H1 (cell line): ENCODE measurements around the gene DAPK2. TPM values are rescaled to one million over a fixed set of nuclear protein-coding genes. Genes with fewer than 3 reads are reported as not detected.

Source experiments
- CTCF ChIA-PET: fragments of 300-600 bp; sonication (Branson Sonifier 250); formaldehyde crosslinking; loops from one replicate; lab custom pipeline; 2021; ENCODE audit not compliant: partially characterized antibody; lab: Charles Lee
- POLR2A ChIA-PET: fragments of 300-600 bp; sonication (Branson Sonifier 250); formaldehyde crosslinking; loops from one replicate; lab custom pipeline; 2021; ENCODE audit warnings: inconsistent platforms; ENCODE audit not compliant: partially characterized antibody; lab: Charles Lee
- DNase-seq, 2 experiments: peaks; one replicate each; pipeline versions ENCODE4 v3.0.0 to v3.0.0-alpha.2; 2010 to 2022; ENCODE audit warnings: low spot score in 2 of 2, low read depth in 1 of 2, mixed read lengths in 1 of 2
- FAIRE-seq: peaks from 2 replicates; lab custom pipeline; 2011; peaks lifted over from hg19 to GRCh38; lab: Jason Lieb, UNC
- H2AFZ ChIP-seq: 2 replicates; pipeline ENCODE4 v1.8.1; 2012; ENCODE audit warnings: low read length, inconsistent platforms
- H2AK5ac ChIP-seq: 2 replicates; pipeline ENCODE4 v1.6.1; 2013; ENCODE audit warnings: low read depth, low read length
- H2BK120ac ChIP-seq: replicated peaks from 2 replicates; pipeline ENCODE3; 2013; ENCODE audit warnings: low read depth, low read length, inconsistent platforms
- H2BK12ac ChIP-seq: 2 replicates; pipeline ENCODE4 v1.6.1; 2013; ENCODE audit warnings: low read depth, low read length
- H2BK15ac ChIP-seq: 2 replicates; pipeline ENCODE4 v1.6.1; 2013; ENCODE audit warnings: low read length
- H2BK20ac ChIP-seq: 2 replicates; pipeline ENCODE4 v1.6.1; 2013; ENCODE audit warnings: low read length
- H2BK5ac ChIP-seq: 2 replicates; pipeline ENCODE4 v1.6.1; 2013; ENCODE audit warnings: low read depth, low read length
- H3K14ac ChIP-seq: 2 replicates; pipeline ENCODE4 v1.6.1; 2013; ENCODE audit warnings: inconsistent platforms; ENCODE audit not compliant: insufficient read length
- H3K18ac ChIP-seq: 2 replicates; pipeline ENCODE4 v1.6.1; 2013; ENCODE audit warnings: low read length; ENCODE audit errors: extremely low read depth
- H3K23ac ChIP-seq: 2 replicates; pipeline ENCODE4 v1.6.1; 2013; ENCODE audit warnings: inconsistent platforms; ENCODE audit not compliant: insufficient read length
- H3K23me2 ChIP-seq: 2 replicates; pipeline ENCODE4 v1.6.1; 2013; ENCODE audit warnings: low read depth, low read length
- H3K27ac ChIP-seq: 2 replicates; pipeline ENCODE4 v1.6.1; 2011; ENCODE audit warnings: low read depth, low read length, inconsistent platforms
- H3K27me3 ChIP-seq, 4 experiments: replicated peaks in 1 of 4; 1 replicate in 1 of 4; 2 replicates in 3 of 4; pipeline versions ENCODE4 v1.6.1 to v1.8.1; 2011 to 2013; ENCODE audit warnings: low read length in 3 of 4, mild to moderate bottlenecking in 3 of 4, inconsistent platforms in 2 of 4, mixed read lengths in 2 of 4, moderate library complexity in 1 of 4; ENCODE audit not compliant: control insufficient read depth in 3 of 4, insufficient read depth in 3 of 4; ENCODE audit errors: extremely low read depth in 1 of 4
- H3K36me3 ChIP-seq, 4 experiments: 2 replicates each; pipeline versions ENCODE4 v1.6.1 to v1.8.1; 2011 to 2013; ENCODE audit warnings: mild to moderate bottlenecking in 4 of 4, low read length in 3 of 4, moderate library complexity in 2 of 4, control low read depth in 1 of 4, inconsistent platforms in 1 of 4; ENCODE audit not compliant: insufficient read depth in 4 of 4, control insufficient read depth in 2 of 4
- H3K4ac ChIP-seq: replicated peaks from 2 replicates; pipeline ENCODE3; 2013; ENCODE audit warnings: low read length, low read depth, mixed read lengths, inconsistent platforms; ENCODE audit not compliant: insufficient read length
- H3K4me1 ChIP-seq, 4 experiments: replicated peaks in 1 of 4; 1 replicate in 1 of 4; 2 replicates in 3 of 4; pipeline versions ENCODE4 v1.6.1 to v1.8.1; 2011 to 2013; ENCODE audit warnings: low read length in 3 of 4, inconsistent platforms in 2 of 4, mixed read lengths in 1 of 4; ENCODE audit not compliant: insufficient read depth in 4 of 4, control insufficient read depth in 3 of 4
- H3K4me2 ChIP-seq, 2 experiments: 2 replicates each; pipeline versions ENCODE4 v1.6.1 to v1.8.1; 2011 to 2013; ENCODE audit warnings: low read depth in 2 of 2, low read length in 2 of 2, control low read depth in 1 of 2, inconsistent platforms in 1 of 2, mild to moderate bottlenecking in 1 of 2; ENCODE audit not compliant: insufficient read depth in 1 of 2
- H3K4me3 ChIP-seq, 4 experiments: fragments of 200-600, 300-600 bp in 1 of 4; sonication (generic), shearing (Covaris generic), sonication (Bioruptor Twin) in 1 of 4; 2 replicates each; pipeline versions ENCODE4 v1.5.1 to v1.8.1; 2011 to 2016; ENCODE audit warnings: low read length in 4 of 4, low read depth in 3 of 4, control low read depth in 2 of 4, inconsistent platforms in 2 of 4, mild to moderate bottlenecking in 2 of 4, mixed read lengths in 1 of 4, moderate library complexity in 1 of 4; ENCODE audit not compliant: insufficient read depth in 2 of 4; ENCODE audit errors: extremely low read depth in 1 of 4
- H3K56ac ChIP-seq: replicated peaks from 2 replicates; pipeline ENCODE3; 2013; ENCODE audit warnings: low read depth, mild to moderate bottlenecking, mixed read lengths, low read length, inconsistent platforms; ENCODE audit not compliant: insufficient read length
- H3K79me1 ChIP-seq: 2 replicates; pipeline ENCODE4 v1.6.1; 2013; ENCODE audit warnings: low read depth, low read length, control low read depth
- H3K79me2 ChIP-seq, 2 experiments: 2 replicates each; pipeline versions ENCODE4 v1.6.1 to v1.8.1; 2012 to 2013; ENCODE audit warnings: low read length in 2 of 2, mild to moderate bottlenecking in 2 of 2, inconsistent platforms in 1 of 2; ENCODE audit not compliant: insufficient read depth in 2 of 2, control insufficient read depth in 1 of 2
- H3K9ac ChIP-seq, 4 experiments: replicated peaks in 1 of 4; 1 replicate in 1 of 4; 2 replicates in 3 of 4; pipeline versions ENCODE4 v1.6.1 to v1.8.1; 2011 to 2013; ENCODE audit warnings: low read depth in 3 of 4, low read length in 3 of 4, control low read depth in 2 of 4, mild to moderate bottlenecking in 2 of 4, moderate library complexity in 2 of 4, inconsistent platforms in 1 of 4; ENCODE audit errors: extremely low read depth in 1 of 4
- H3K9me3 ChIP-seq, 2 experiments: 2 replicates each; pipeline versions ENCODE4 v1.6.1 to v1.8.1; 2012 to 2013; ENCODE audit warnings: mild to moderate bottlenecking in 2 of 2, moderate library complexity in 2 of 2, control low read depth in 1 of 2, inconsistent platforms in 1 of 2, low read depth in 1 of 2, low read length in 1 of 2, mixed read lengths in 1 of 2; ENCODE audit not compliant: insufficient read depth in 2 of 2
- H4K20me1 ChIP-seq, 2 experiments: replicated peaks in 1 of 2; 2 replicates each; pipeline versions ENCODE3 to v1.8.1; 2011 to 2013; ENCODE audit warnings: inconsistent platforms in 2 of 2, low read length in 2 of 2, mild to moderate bottlenecking in 1 of 2; ENCODE audit not compliant: insufficient read depth in 2 of 2, control insufficient read depth in 1 of 2
- H4K5ac ChIP-seq: 2 replicates; pipeline ENCODE4 v1.6.1; 2013; ENCODE audit warnings: low read length, low read depth, mixed read lengths, inconsistent platforms; ENCODE audit not compliant: insufficient read length
- H4K8ac ChIP-seq: 2 replicates; pipeline ENCODE4 v1.8.0; 2013; ENCODE audit warnings: mild to moderate bottlenecking, moderate library complexity, low read length, inconsistent platforms; ENCODE audit not compliant: insufficient read depth; ENCODE audit errors: extremely low read depth
- H4K91ac ChIP-seq: replicated peaks from 2 replicates; pipeline ENCODE3; 2013; ENCODE audit warnings: low read length, mixed read lengths, inconsistent platforms; ENCODE audit not compliant: insufficient read length
- CREB1 ChIP-seq: IDR thresholded peaks from 2 replicates; pipeline ENCODE4 v1.6.1; 2012; ENCODE audit warnings: inconsistent platforms
- CTBP2 ChIP-seq: IDR thresholded peaks from 2 replicates; pipeline ENCODE4 v1.7.0; 2011; ENCODE audit warnings: borderline replicate concordance, mild to moderate bottlenecking, moderate library complexity, mixed read lengths, low read length; ENCODE audit not compliant: insufficient read depth, insufficient read length
- RFX5 ChIP-seq: IDR thresholded peaks from 2 replicates; pipeline ENCODE4 v1.6.1; 2011; ENCODE audit warnings: low read depth, low read length, improper control_type of control experiment, borderline replicate concordance
- YY1 ChIP-seq: IDR thresholded peaks from 2 replicates; pipeline ENCODE4 v1.6.1; 2011; ENCODE audit warnings: low read depth, mild to moderate bottlenecking, low read length
- WGBS, 2 experiments: shearing (Covaris generic) in 1 of 2; methylation state at CpG; one replicate each; pipeline versions ENCODE4 v1.1.6 to v1.1.7; 2013 to 2015; ENCODE audit warnings: low lambda C conversion rate in 2 of 2, mixed read lengths in 2 of 2, inconsistent platforms in 1 of 2, low coverage in 1 of 2, missing lambda C conversion rate in 1 of 2; ENCODE audit not compliant: insufficient replicate concordance in 2 of 2, insufficient coverage in 1 of 2, insufficient read length in 1 of 2; ENCODE audit errors: extremely low coverage in 1 of 2, missing lambda C conversion rate in 1 of 2; 5-methylcytosine and 5-hydroxymethylcytosine counted together
- polyA plus RNA-seq, 7 experiments: library from polyadenylated mRNA; depleted of rRNA in 3 of 7; stranded (reverse) in 5 of 7; unstranded in 2 of 7; fragments of >200 nt in 5 of 7; fragments of 200-250 nt in 2 of 7; gene quantifications; 1 replicate in 5 of 7; 2 replicates in 1 of 7; 4 replicates in 1 of 7; pipeline versions ENCODE4 v1.2.1 to v1.2.3, GENCODE V29; 2011 to 2013; ENCODE audit warnings: missing spikeins in 2 of 7, mixed read lengths in 2 of 7
- total RNA-seq: library from RNA; stranded (reverse); fragmentation: NEBNext Ultra II Directional; extraction: Animal tissue kit (Norgen Biotek cat#: 25700); gene quantifications from 2 replicates; pipeline ENCODE4 v1.2.1, GENCODE V29; 2021

DAPK2 gene
- total and polyA plus RNA-seq, 2 of the 8 experiments (the other 6 are each of a cell fraction or from before 2014, with no cell fraction given): 1.8 to 2.9 TPM

DNA sequence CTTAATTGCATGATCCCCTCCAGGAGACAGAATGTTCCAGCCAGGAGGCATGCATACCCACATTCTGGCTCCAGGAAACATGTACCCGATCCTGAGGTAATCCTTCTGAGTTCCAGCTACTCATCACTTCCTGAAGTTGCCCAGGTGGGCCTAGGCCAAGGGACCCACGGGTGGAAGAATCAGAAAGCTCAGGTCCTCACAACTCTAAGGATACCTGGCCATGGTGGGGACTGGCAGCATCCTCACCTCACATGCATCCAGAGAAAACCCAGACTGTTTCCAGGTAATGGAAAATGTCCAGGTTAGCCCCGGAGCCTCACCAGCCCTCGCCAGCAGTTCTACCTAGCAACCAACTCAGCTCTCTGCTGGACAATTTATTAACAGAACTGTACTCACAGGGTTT is 78.2 kb downstream of the DAPK2 start:
- H3K27me3 ChIP-seq: peaks cover 0 to 2% (median 0%) of the 10 kb centered on the region in 4 experiments; a peak in 1 of 7 replicates
- H2AFZ ChIP-seq: no peak overlapping the region
- H2BK20ac ChIP-seq: no peak overlapping the region
- peaks cover 4 to 22% (median 16%) of the 10 kb centered on the region in 4 experiments for H3K4me1 ChIP-seq
- WGBS, 2 experiments: 86% methylated on average over 4 of the region's 4 CpGs; no CpG with 5 or more reads in 1 of the 2 experiments
- no peak for DNase-seq
- H3K18ac ChIP-seq: no peak overlapping the region
- H3K4me3 ChIP-seq: no peak overlapping the region
- no peak overlapping the region for H4K8ac ChIP-seq
- no peak overlapping the region for H3K14ac ChIP-seq
- H3K9me3 ChIP-seq: peaks cover 0 to 2% of the 10 kb centered on the region in 2 experiments; a peak in 2 of 4 replicates
- FAIRE-seq: no peak
- no peak overlapping the region for H4K91ac ChIP-seq
- H2BK120ac ChIP-seq: no peak overlapping the region
- H3K4me2 ChIP-seq: no peak overlapping the region
- no peak overlapping the region for H3K56ac ChIP-seq
- POLR2A ChIA-PET: interaction anchor here (0.6 kb wide), 1 partner anchor 96 kb away, joined by 4 read pairs; no protein-coding TSS in a partner anchor
- H2BK12ac ChIP-seq: no peak overlapping the region
- no peaks in the 10 kb centered on the region for H3K79me1 ChIP-seq
- no peak overlapping the region for H4K5ac ChIP-seq
- H3K79me2 ChIP-seq: no peaks in the 10 kb centered on the region
- H4K20me1 ChIP-seq: no peaks in the 10 kb centered on the region
- H3K9ac ChIP-seq: no peak overlapping the region
- H3K23me2 ChIP-seq: no peaks in the 10 kb centered on the region
- H3K27ac ChIP-seq: no peak overlapping the region
- 0 out of 8 replicates have a peak, but pooled peaks cover 0 to under 1% (median 0%) of the 10 kb centered on the region in 4 experiments for H3K36me3 ChIP-seq
- no peak overlapping the region for H3K23ac ChIP-seq
- TF ChIP-seq YY1 (no peak), RFX5 (peak; percentile 16; the same call in 1 of the 2 replicates), CTBP2 (no peak), CREB1 (no peak)
- TF ChIP-seq, all 59 proteins: peak for 1
- CTCF ChIA-PET: interaction anchor here (1.0 to 7.8 kb wide), 5 partner anchors 16 to 216 kb away, joined by 3 to 56 read pairs (median 4); no protein-coding TSS in a partner anchor
- H2AK5ac ChIP-seq: no peak overlapping the region
- no peak overlapping the region for H2BK15ac ChIP-seq
- no peak overlapping the region for H3K4ac ChIP-seq
- no peak overlapping the region for H2BK5ac ChIP-seq
